ENCODE data around the gene ABLIM1. TPM values are rescaled to one million over a fixed set of nuclear protein-coding genes. Genes with fewer than 3 reads are reported as not detected.

The ABLIM1 gene
- total and polyA plus RNA-seq, 2 of the 13 experiments (the other 11 are each of a cell fraction or from before 2014, with no cell fraction given), result 59.4 to 92.7 TPM

DNA sequence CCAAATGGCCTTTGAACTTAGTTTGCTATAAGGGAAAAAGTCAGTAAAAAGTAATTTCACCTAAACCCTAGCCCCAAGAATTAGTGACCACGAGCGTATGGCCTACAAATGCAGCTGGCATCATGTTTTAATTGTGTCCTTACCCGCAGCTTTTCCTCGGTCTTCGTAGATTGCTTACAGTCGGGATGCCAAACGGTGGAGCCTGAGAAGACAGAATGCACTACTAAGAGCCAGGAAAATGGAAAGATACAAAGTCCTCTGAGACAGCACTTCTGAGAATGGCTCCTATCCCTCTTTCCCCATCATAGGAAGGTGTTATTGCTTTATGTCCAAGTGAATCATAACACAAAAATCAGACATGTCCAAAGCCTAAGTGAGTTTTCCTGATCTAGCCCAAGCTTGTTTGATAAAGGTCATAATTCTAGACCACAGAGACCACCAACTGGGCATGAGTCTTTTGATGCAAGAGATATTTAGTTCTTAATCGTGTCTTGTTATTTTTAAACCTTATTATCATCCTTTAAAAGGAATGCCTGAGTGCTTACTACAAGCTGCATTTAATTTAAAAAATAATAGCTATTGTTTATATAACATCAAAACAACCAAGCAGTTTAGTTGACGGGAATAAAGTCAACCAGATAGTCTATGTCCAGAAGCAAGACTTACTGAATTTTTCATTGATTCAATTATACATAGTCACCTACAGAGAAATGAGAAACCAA, 170.1 kb downstream of the ABLIM1 start:
- POLR2A ChIA-PET, result interaction anchor here (1.7 kb wide), 2 partner anchors 32 to 38 kb away, joined by 4 read pairs; no protein-coding TSS in a partner anchor
- H3K9me3 ChIP-seq (ENCODE audit: low read length), result no peaks in the 10 kb centered on the region
- in situ Hi-C loops (cut with HindIII; ENCODE audit: extremely low pct_ligation_motif_present, low pct_unique_long_range_greater_than_20kb), result no loop called here
- no TSS peak for BruUV-seq (replicated peaks)
- peaks cover 20% of the 10 kb centered on the region for H3K79me2 ChIP-seq (ENCODE audit: insufficient read depth, low read length)
- TF ChIP-seq RBM22 (optimal IDR thresholded peaks at IDR 0.05; ENCODE audit: low read length) (peak; percentile 44), HNRNPH1 (optimal IDR thresholded peaks at IDR 0.05; ENCODE audit: low read depth, low read length) (no peak)
- no peak overlapping the region for H3K4me3 ChIP-seq (replicated peaks in 1 of 3; ENCODE audit: insufficient read depth in 1 of 3, low read depth in 2 of 3, low read length in 3 of 3)
- intact Hi-C loops (cut with micrococcal nuclease; ENCODE audit: unreplicated experiment), result no loop called here
- H2AFZ ChIP-seq (ENCODE audit: low read length), result no peak overlapping the region
- 93% methylated on average over 9 of the region's 9 CpGs for WGBS (ENCODE audit: low lambda C conversion rate)
- H3K36me3 ChIP-seq (replicated peaks in 1 of 2; ENCODE audit: control insufficient read depth in 1 of 2, insufficient read depth in 2 of 2, low read length in 2 of 2), result peaks cover 27 to 46% of the 10 kb centered on the region in 2 experiments
- no peak for ATAC-seq
- FAIRE-seq, result no peak
- no peaks in the 10 kb centered on the region for H3K27me3 ChIP-seq (ENCODE audit: control insufficient read depth in 1 of 2, insufficient read depth in 2 of 2, low read length in 2 of 2)
- H3K4me1 ChIP-seq (ENCODE audit: insufficient read depth, low read length), result peaks cover 60% of the 10 kb centered on the region
- DNase-seq (ENCODE audit: low spot score), result no peak
- no peaks in the 10 kb centered on the region for H4K20me1 ChIP-seq (ENCODE audit: insufficient read depth, low read length)
- no peak overlapping the region for H3K9ac ChIP-seq (ENCODE audit: insufficient read depth, low read depth, low read length)
- H3K27ac ChIP-seq (ENCODE audit: extremely low read length, insufficient read depth, low read length), result peak overlapping the region; percentile 91
- no peak overlapping the region for H3K4me2 ChIP-seq (ENCODE audit: low read depth, low read length)
- CTCF ChIA-PET (ENCODE audit: low intra/inter-chr PET ratio, low total read pairs), result interaction anchor here (0.9 kb wide), 1 partner anchor 17 kb away, joined by 4 read pairs; no protein-coding TSS in a partner anchor

GRCh38 chr10:114486938-114487814, 170.9 kb downstream of the ABLIM1 start:
- in situ Hi-C loops (cut with HindIII; ENCODE audit: extremely low pct_ligation_motif_present, low pct_unique_long_range_greater_than_20kb) (no loop called here), intact Hi-C loops (cut with micrococcal nuclease; ENCODE audit: unreplicated experiment) (no loop called here)
- Histone ChIP-seq H3K36me3 (replicated peaks in 1 of 2; ENCODE audit: control insufficient read depth in 1 of 2, insufficient read depth in 2 of 2, low read length in 2 of 2) (peaks cover 28 to 52% of the 10 kb centered on the region in 2 experiments), H3K9me3 (ENCODE audit: low read length) (no peaks in the 10 kb centered on the region), H3K4me3 (replicated peaks in 1 of 3; ENCODE audit: insufficient read depth in 1 of 3, low read depth in 2 of 3, low read length in 3 of 3) (no peak overlapping the region), H3K27me3 (ENCODE audit: control insufficient read depth in 1 of 2, insufficient read depth in 2 of 2, low read length in 2 of 2) (no peaks in the 10 kb centered on the region), H3K4me1 (ENCODE audit: insufficient read depth, low read length) (peaks cover 52% of the 10 kb centered on the region), H2AFZ (ENCODE audit: low read length) (no peak overlapping the region), H3K27ac (ENCODE audit: extremely low read length, insufficient read depth, low read length) (peak overlapping the region; percentile 91), H3K9ac (ENCODE audit: insufficient read depth, low read depth, low read length) (no peak overlapping the region), H4K20me1 (ENCODE audit: insufficient read depth, low read length) (no peaks in the 10 kb centered on the region), H3K79me2 (ENCODE audit: insufficient read depth, low read length) (peaks cover 12% of the 10 kb centered on the region), H3K4me2 (ENCODE audit: low read depth, low read length) (no peak overlapping the region)
- peak; percentile 55 for FAIRE-seq
- 88% methylated on average over 9 of the region's 10 CpGs for WGBS (ENCODE audit: low lambda C conversion rate)
- DNase-seq (ENCODE audit: low spot score), result peak; percentile 32
- ATAC-seq, result no peak
- TF ChIP-seq FOSL2 (CRISPR knock-in tag; IDR thresholded peaks at IDR 0.05) (peak; percentile 63), MAFK (conservative IDR thresholded peaks at IDR 0.05 in 1 of 2, IDR thresholded peaks at IDR 0.05 in 1 of 2; ENCODE audit: low read length in 2 of 2) (peak; percentile 64 to 72), MAFF (IDR thresholded peaks at IDR 0.05; ENCODE audit: low read depth, low read length) (peak; percentile 75), ETS1 (CRISPR knock-in tag; IDR thresholded peaks at IDR 0.05) (no peak)
- ChIA-PET CTCF (ENCODE audit: low intra/inter-chr PET ratio, low total read pairs) (interaction anchor here (0.9 kb wide), 1 partner anchor 16 kb away, joined by 4 read pairs; no protein-coding TSS in a partner anchor), POLR2A (interaction anchor here (1.7 kb wide), 1 partner anchor 33 kb away, joined by 4 read pairs; no protein-coding TSS in a partner anchor)
- BruUV-seq (replicated peaks), result TSS peak; percentile 14

Measured in HepG2 (cell line).